Mesenchymal stem cell (in vitro differentiated cells and primary cell): ENCODE results near the gene MMP23B.
A peak's percentile ranks its signal among the peaks of the same experiment; 100 is the strongest.

ENCODE experiments used
- DNase-seq: peaks from one replicate; pipeline ENCODE4 v3.0.0-alpha.2; 2013
- H2AFZ ChIP-seq: one replicate; pipeline ENCODE4 v1.6.1; 2013; ENCODE audit warnings: low read depth, mild to moderate bottlenecking, control low read depth, inconsistent platforms, low read length, moderate library complexity
- H2AK5ac ChIP-seq: 2 replicates; pipeline ENCODE4 v1.6.1; 2013; ENCODE audit warnings: low read length, moderate library complexity, mild to moderate bottlenecking, inconsistent platforms; ENCODE audit not compliant: severe bottlenecking
- H2BK120ac ChIP-seq: one replicate; pipeline ENCODE4 v1.6.1; 2013; ENCODE audit warnings: low read depth, mild to moderate bottlenecking, inconsistent platforms, low read length, moderate library complexity
- H2BK12ac ChIP-seq, 2 experiments: one replicate each; pipeline ENCODE4 v1.6.1; 2013; ENCODE audit warnings: inconsistent platforms in 2 of 2, low read length in 2 of 2, mild to moderate bottlenecking in 2 of 2, moderate library complexity in 2 of 2, control low read depth in 1 of 2
- H2BK15ac ChIP-seq: one replicate; pipeline ENCODE4 v1.6.1; 2013; ENCODE audit warnings: mild to moderate bottlenecking, low read depth, inconsistent platforms; ENCODE audit not compliant: poor library complexity, severe bottlenecking
- H2BK5ac ChIP-seq: 2 replicates; pipeline ENCODE4 v1.6.1; 2013; ENCODE audit warnings: low read depth, mild to moderate bottlenecking, low read length, control low read depth, inconsistent platforms; ENCODE audit not compliant: poor library complexity, severe bottlenecking
- H3K14ac ChIP-seq, 2 experiments: one replicate each; pipeline ENCODE4 v1.6.1; 2013; ENCODE audit warnings: inconsistent platforms in 2 of 2, low read length in 2 of 2, control low read depth in 1 of 2, mild to moderate bottlenecking in 1 of 2, moderate library complexity in 1 of 2
- H3K18ac ChIP-seq, 2 experiments: one replicate each; pipeline ENCODE4 v1.6.1; 2013; ENCODE audit warnings: inconsistent platforms in 2 of 2, low read length in 2 of 2, control low read depth in 1 of 2, low read depth in 1 of 2, mild to moderate bottlenecking in 1 of 2
- H3K23ac ChIP-seq, 2 experiments: one replicate each; pipeline ENCODE4 v1.6.1; 2013; ENCODE audit warnings: inconsistent platforms in 2 of 2, low read length in 2 of 2, mild to moderate bottlenecking in 2 of 2, moderate library complexity in 2 of 2, control low read depth in 1 of 2
- H3K27ac ChIP-seq: 2 replicates; pipeline ENCODE4 v1.5.1; 2013; ENCODE audit warnings: mild to moderate bottlenecking, moderate library complexity, low read length, control low read depth, inconsistent platforms; ENCODE audit not compliant: poor library complexity, severe bottlenecking
- H3K27me3 ChIP-seq, 2 experiments: 2 replicates each; pipeline versions ENCODE4 v1.6.1 to v1.7.0; 2013; ENCODE audit warnings: low read length in 2 of 2, mild to moderate bottlenecking in 2 of 2, moderate library complexity in 2 of 2, control low read depth in 1 of 2, inconsistent platforms in 1 of 2; ENCODE audit not compliant: control insufficient read depth in 1 of 2, insufficient read depth in 1 of 2
- H3K36me3 ChIP-seq, 2 experiments: 2 replicates each; pipeline versions ENCODE4 v1.6.1 to v1.7.0; 2013; ENCODE audit warnings: low read length in 2 of 2, control low read depth in 1 of 2, inconsistent platforms in 1 of 2, low read depth in 1 of 2, mild to moderate bottlenecking in 1 of 2; ENCODE audit not compliant: insufficient read depth in 2 of 2, control insufficient read depth in 1 of 2
- H3K4ac ChIP-seq, 2 experiments: one replicate each; pipeline ENCODE4 v1.6.1; 2013; ENCODE audit warnings: inconsistent platforms in 2 of 2, low read length in 2 of 2, mild to moderate bottlenecking in 2 of 2, moderate library complexity in 2 of 2, control low read depth in 1 of 2, low read depth in 1 of 2
- H3K4me1 ChIP-seq: 2 replicates; pipeline ENCODE4 v1.6.1; 2013; ENCODE audit warnings: low read depth, low read length, control low read depth; ENCODE audit not compliant: control insufficient read depth, insufficient read depth
- H3K4me2 ChIP-seq: 2 replicates; pipeline ENCODE4 v1.6.1; 2013; ENCODE audit warnings: low read length, mild to moderate bottlenecking, inconsistent platforms; ENCODE audit not compliant: poor library complexity, severe bottlenecking
- H3K4me3 ChIP-seq, 2 experiments: 2 replicates each; pipeline versions ENCODE4 v1.5.1 to v1.7.0; 2013; ENCODE audit warnings: low read length in 2 of 2, mild to moderate bottlenecking in 2 of 2, control low read depth in 1 of 2, low read depth in 1 of 2; ENCODE audit not compliant: insufficient read depth in 1 of 2
- H3K79me1 ChIP-seq: replicated peaks from 2 replicates; pipeline ENCODE4 v1.6.1; 2013; ENCODE audit warnings: mild to moderate bottlenecking, control low read depth, low read length, inconsistent platforms; ENCODE audit not compliant: poor library complexity, severe bottlenecking
- H3K9ac ChIP-seq: 2 replicates; pipeline ENCODE4 v1.7.0; 2013; ENCODE audit warnings: mild to moderate bottlenecking, low read length, moderate library complexity
- H3K9me3 ChIP-seq: 2 replicates; pipeline ENCODE4 v1.7.0; 2013; ENCODE audit warnings: mild to moderate bottlenecking, low read length; ENCODE audit not compliant: control insufficient read depth
- H4K8ac ChIP-seq: one replicate; pipeline ENCODE4 v1.6.1; 2013; ENCODE audit warnings: inconsistent platforms, mild to moderate bottlenecking, low read length, moderate library complexity
- H4K91ac ChIP-seq: one replicate; pipeline ENCODE4 v1.6.1; 2013; ENCODE audit warnings: mild to moderate bottlenecking, low read length, inconsistent platforms
- WGBS: methylation state at CpG from one replicate; pipeline ENCODE4 v1.1.7; 2013; ENCODE audit warnings: mixed read lengths; 5-methylcytosine and 5-hydroxymethylcytosine counted together

MMP23B gene

GRCh38 chr1:1614954-1615255 lies 17.1 kb upstream of the MMP23B start:
- Histone ChIP-seq H3K9ac (peak overlapping the region; percentile 99), H2BK12ac (no peak overlapping the region), H3K27me3 (no peaks in the 10 kb centered on the region), H3K4me2 (peak overlapping the region; percentile 65), H3K79me1 (peaks cover 46% of the 10 kb centered on the region), H2AK5ac (no peak overlapping the region), H4K91ac (no peak overlapping the region), H3K9me3 (no peaks in the 10 kb centered on the region), H2BK15ac (no peak overlapping the region), H3K4me3 (peak overlapping the region; percentile 90 to 97), H2AFZ (peak overlapping the region; percentile 47), H3K27ac (no peak overlapping the region), H3K23ac (peak overlapping the region in 1 of 2 experiments; percentile 83), H3K4me1 (peaks cover 25% of the 10 kb centered on the region), H3K18ac (no peak overlapping the region), H3K36me3 (peaks cover 13 to 30% of the 10 kb centered on the region in 2 experiments), H3K4ac (no peak overlapping the region), H2BK120ac (no peak overlapping the region), H2BK5ac (no peak overlapping the region), H4K8ac (no peak overlapping the region), H3K14ac (no peak overlapping the region)
- 2% methylated on average over 23 of the region's 23 CpGs for WGBS
- DNase-seq = no peak

DNA sequence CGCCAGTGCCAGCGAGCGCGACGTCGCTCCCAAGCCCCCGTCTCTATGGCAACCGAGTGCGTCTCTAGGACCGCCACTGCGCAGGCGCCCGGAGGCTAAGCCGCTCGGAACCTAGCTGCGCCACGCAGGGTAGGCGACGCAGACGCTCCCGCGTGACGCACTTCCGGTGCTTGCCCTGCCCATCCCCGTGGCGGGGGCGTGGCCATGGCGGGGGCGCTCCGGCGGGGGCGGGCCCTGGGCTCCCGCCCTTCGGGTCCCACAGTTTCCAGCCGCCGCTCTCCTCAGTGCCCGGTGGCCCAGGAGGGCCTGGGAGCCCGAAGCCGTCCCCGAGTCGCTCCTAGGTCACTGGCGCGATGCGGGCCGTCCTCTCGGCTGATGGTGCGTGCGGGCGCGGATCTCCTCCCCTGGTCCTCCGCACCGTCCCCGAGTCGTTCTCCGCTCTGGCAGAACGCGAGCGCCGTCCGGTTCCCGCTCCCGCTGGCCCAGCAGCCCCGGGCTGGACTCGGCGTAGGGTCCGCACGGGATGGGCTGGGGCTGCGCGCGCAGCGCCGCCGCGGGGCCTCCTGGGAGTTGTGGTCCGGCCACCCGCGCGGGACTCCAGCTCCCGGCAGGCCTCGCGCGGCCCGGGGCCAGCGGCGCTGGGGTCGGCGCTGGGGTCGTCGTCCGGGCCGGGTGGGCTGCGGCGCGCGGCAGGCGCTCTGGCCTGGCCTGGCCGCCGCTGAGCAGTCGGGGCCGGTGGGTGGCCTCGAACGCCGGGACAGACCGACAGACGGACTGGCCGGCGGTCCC lies 16.5 kb upstream of the MMP23B start, which contains the start of gene MIB2:
MIB2 (plus strand) TSS at position 245 of the 789 bp plus-strand sequence. CDS start 7,953 bp downstream, outside the sequence.
- Histone ChIP-seq H2BK15ac (peak within 1 kb of the TSS; percentile 96), H2AFZ (peak within 1 kb of the TSS; percentile 84), H3K79me1 (peaks cover 49% of the 10 kb centered on the region), H2BK5ac (peak within 1 kb of the TSS; percentile 99), H3K4ac (peak within 1 kb of the TSS; percentile 98 to 100), H3K36me3 (peaks cover 13 to 36% of the 10 kb centered on the region in 2 experiments), H3K27me3 (no peaks in the 10 kb centered on the region), H3K14ac (peak within 1 kb of the TSS in 1 of 2 experiments; percentile 95), H3K4me3 (peak within 1 kb of the TSS; percentile 90 to 97), H3K27ac (peak within 1 kb of the TSS; percentile 84), H3K23ac (peak within 1 kb of the TSS in 1 of 2 experiments; percentile 83), H4K91ac (peak within 1 kb of the TSS; percentile 100), H3K4me2 (peak within 1 kb of the TSS; percentile 85), H2BK12ac (peak within 1 kb of the TSS in 1 of 2 experiments; percentile 54), H2BK120ac (peak within 1 kb of the TSS; percentile 97), H3K4me1 (peaks cover 25% of the 10 kb centered on the region), H3K18ac (peak within 1 kb of the TSS; percentile 99 to 100), H2AK5ac (peak within 1 kb of the TSS; percentile 16), H4K8ac (peak within 1 kb of the TSS; percentile 100), H3K9me3 (no peaks in the 10 kb centered on the region), H3K9ac (peak within 1 kb of the TSS; percentile 99)
- WGBS = under 1% methylated on average over 79 of the region's 107 CpGs
- peak; percentile 96 for DNase-seq

DNA sequence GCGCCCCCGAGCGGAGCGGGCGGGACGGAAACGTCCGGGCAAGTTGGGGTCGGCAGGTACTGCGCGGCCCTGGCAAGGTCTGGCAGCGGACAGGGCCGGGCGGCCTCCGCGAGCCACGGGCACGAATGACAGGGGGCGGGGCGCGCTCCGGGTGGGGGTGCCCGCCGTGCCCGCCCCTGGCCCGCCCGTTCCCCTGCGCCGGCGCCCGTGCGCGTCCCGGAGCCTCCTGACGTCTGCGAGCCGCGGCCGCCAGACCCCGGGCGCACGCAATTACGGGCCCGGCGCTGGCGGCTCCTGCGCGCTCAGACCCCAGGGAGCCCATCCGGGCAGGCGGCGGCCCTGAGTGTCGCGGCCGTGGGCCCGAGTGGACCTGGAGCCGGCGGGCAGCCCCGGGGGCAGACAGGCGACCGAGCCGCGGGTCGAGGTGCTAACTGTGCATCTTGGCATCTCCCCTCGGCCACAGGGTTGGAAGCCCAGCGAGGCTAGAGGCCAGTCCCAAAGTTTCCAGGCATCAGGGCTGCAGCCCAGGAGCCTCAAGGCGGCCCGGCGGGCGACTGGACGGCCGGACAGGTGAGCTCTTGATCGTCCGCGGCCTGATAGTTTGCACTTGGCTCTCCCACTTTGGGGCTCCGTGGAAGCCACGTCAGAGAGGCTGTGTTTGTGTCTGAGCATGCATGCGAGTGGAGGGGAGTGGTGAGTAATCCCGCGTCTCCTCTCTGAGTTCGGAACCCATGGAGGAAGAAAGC lies 15.8 kb upstream of the MMP23B start:
- Histone ChIP-seq H3K27me3 (no peaks in the 10 kb centered on the region), H2BK15ac (peak overlapping the region; percentile 36), H3K23ac (peak overlapping the region in 1 of 2 experiments; percentile 74)

DNA sequence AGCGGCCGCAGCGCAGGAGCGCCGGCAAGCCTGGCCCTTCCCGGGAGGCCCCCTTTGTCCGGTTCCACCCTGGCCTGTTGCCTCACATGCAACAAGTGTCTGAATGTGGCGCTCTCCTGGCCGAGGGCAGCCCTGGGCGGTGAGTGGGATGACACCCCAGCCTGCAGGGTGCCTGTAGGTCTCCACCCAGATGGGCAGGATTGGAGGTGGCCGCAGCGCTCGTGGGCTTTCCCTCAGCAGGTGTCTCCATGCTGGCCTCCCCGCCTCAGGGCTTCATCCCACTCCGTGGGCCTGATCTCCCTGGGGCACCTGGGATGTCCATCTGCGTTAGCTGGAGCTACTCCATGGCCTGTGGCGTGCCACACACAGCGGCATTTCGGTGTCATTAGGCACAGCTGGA lies 15.1 kb upstream of the MMP23B start:
- Histone ChIP-seq H3K79me1 (peaks cover 55% of the 10 kb centered on the region), H3K27ac (no peak overlapping the region), H3K23ac (peak overlapping the region in 1 of 2 experiments; percentile 10), H3K9me3 (no peaks in the 10 kb centered on the region), H3K4me3 (peak overlapping the region; percentile 90 to 97), H3K18ac (no peak overlapping the region), H3K27me3 (no peaks in the 10 kb centered on the region), H2BK15ac (no peak overlapping the region), H3K36me3 (peaks cover 13 to 50% of the 10 kb centered on the region in 2 experiments), H3K4me1 (peaks cover 31% of the 10 kb centered on the region), H3K9ac (peak overlapping the region; percentile 99), H3K4me2 (peak overlapping the region; percentile 85), H2BK12ac (no peak overlapping the region), H3K14ac (peak overlapping the region in 1 of 2 experiments; percentile 18), H3K4ac (peak overlapping the region; percentile 30 to 84), H4K91ac (no peak overlapping the region), H2AFZ (no peak overlapping the region), H2BK5ac (no peak overlapping the region), H2AK5ac (no peak overlapping the region), H4K8ac (no peak overlapping the region), H2BK120ac (no peak overlapping the region)
- no peak for DNase-seq
- 84% methylated on average over 19 of the region's 19 CpGs for WGBS

More for the DNA sequence above, 15.8 kb upstream of the MMP23B start:
- peak overlapping the region; percentile 90 to 97 for H3K4me3 ChIP-seq
- peak overlapping the region in 1 of 2 experiments; percentile 90 for H3K4ac ChIP-seq
- peak overlapping the region; percentile 95 to 97 for H3K18ac ChIP-seq
- peaks cover 52% of the 10 kb centered on the region for H3K79me1 ChIP-seq
- no peaks in the 10 kb centered on the region for H3K9me3 ChIP-seq
- WGBS = 16% methylated on average over 40 of the region's 80 CpGs
- H2AFZ ChIP-seq = peak overlapping the region; percentile 84
- no peak overlapping the region for H3K27ac ChIP-seq
- DNase-seq = peak; percentile 56
- peak overlapping the region in 1 of 2 experiments; percentile 95 for H3K14ac ChIP-seq
- H3K4me2 ChIP-seq = peak overlapping the region; percentile 85
- H2AK5ac ChIP-seq = no peak overlapping the region
- H2BK120ac ChIP-seq = peak overlapping the region; percentile 97
- H4K8ac ChIP-seq = peak overlapping the region; percentile 82
- peak overlapping the region; percentile 49 for H2BK5ac ChIP-seq
- H2BK12ac ChIP-seq = peak overlapping the region in 1 of 2 experiments; percentile 54
- H3K4me1 ChIP-seq = peaks cover 28% of the 10 kb centered on the region
- H4K91ac ChIP-seq = peak overlapping the region; percentile 68
- H3K36me3 ChIP-seq = peaks cover 13 to 44% of the 10 kb centered on the region in 2 experiments
- H3K9ac ChIP-seq = peak overlapping the region; percentile 99
